Gastrocnemius medialis (tissue), 4 donors: ENCODE results near the gene TAS2R60.

Experiments used
- CTCF ChIP-seq, 5 experiments: fragments of 450-650 bp in 3 of 5; fragments of 200-600 bp in 2 of 5; sonication (generic) in 2 of 5; IDR thresholded peaks in 4 of 5; conservative IDR thresholded peaks in 1 of 5; 1 replicate in 4 of 5; 2 replicates in 1 of 5; pipeline ENCODE4 v1.5.1; 2016 to 2019; ENCODE audit warnings: antibody characterized with exemption in 5 of 5, mild to moderate bottlenecking in 3 of 5, moderate library complexity in 3 of 5
- POLR2A ChIP-seq, 2 donors: fragments of 450-650 bp; IDR thresholded peaks; one replicate each; pipeline ENCODE4 v1.6.1; 2017; ENCODE audit warnings: antibody characterized with exemption in 2 of 2, mild to moderate bottlenecking in 2 of 2, moderate library complexity in 2 of 2

- no peak for TF ChIP-seq CTCF (IDR thresholded peaks at IDR 0.05 in 4 of 5, conservative IDR thresholded peaks at IDR 0.05 in 1 of 5)
- TF ChIP-seq POLR2A (IDR thresholded peaks at IDR 0.05) = no peak
Observed at GRCh38 chr7:143462045-143462444, 18.8 kb downstream of the TAS2R60 start.
